ENCODE results near the gene IMPA2. TPM values are rescaled to one million over a fixed set of nuclear protein-coding genes. Genes with fewer than 3 reads are reported as not detected.

Gene IMPA2
- total and polyA plus RNA-seq, 3 donors from 2014 or later = 16.6 to 21.3 (median 16.7) TPM

DNA sequence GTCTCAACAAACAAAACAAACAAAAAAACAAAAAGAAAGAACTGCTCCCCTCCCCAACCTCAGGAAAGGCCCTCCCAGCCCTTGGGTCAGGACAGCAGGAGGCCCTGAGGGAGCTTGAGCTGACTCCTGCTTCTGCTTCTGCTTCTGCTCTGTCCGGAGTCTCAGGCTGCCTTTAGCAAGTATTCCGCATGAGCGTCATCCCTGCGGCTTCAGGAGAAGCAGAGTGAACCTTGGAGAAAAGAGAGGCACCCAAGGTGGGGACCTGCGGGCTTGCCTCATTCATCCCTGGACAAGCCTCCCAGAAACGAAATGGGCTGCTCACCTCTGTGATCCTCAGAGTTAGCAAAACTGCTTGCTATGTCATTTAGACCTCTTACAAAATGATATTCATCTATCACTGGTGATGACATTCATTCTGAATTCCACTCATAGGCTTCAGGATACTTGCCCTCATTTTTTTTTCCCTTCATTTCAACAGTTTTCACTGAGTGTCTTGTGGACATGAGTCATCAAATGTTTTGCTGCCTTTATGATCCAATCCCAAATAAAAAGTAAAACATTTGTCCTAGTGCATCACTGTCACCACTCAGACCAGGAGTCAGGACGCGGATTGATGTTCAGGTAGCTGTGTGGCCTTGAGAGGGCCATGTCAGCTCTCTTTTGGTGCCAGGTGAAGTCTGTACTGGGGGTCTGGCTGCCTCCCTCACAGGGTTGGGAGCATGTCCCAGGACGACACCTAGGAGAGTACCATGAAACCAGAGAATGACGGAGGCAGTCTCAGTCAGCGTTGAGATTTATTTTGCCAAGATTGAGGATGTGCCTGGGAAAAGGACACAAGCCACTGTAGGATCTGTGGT is 51.7 kb downstream of the IMPA2 start:
- H3K27ac ChIP-seq = no peak overlapping the region
- no peak for DNase-seq
- H3K36me3 ChIP-seq (ENCODE audit: low read depth, missing control alignments) = no peaks in the 10 kb centered on the region
- WGBS, 2 donors = 87 to 89% methylated on average over 11 of the region's 11 CpGs
- H3K27me3 ChIP-seq = no peaks in the 10 kb centered on the region
- no peak overlapping the region for H3K4me3 ChIP-seq
- intact Hi-C loops (cut with DNase I; ENCODE audit: low total_unique reads) = no loop called here
- no peaks in the 10 kb centered on the region for H3K9me3 ChIP-seq
- H3K4me1 ChIP-seq = no peaks in the 10 kb centered on the region
- no peak for TF ChIP-seq POLR2A (IDR thresholded peaks at IDR 0.05)
- TF ChIP-seq, protein P1, sequence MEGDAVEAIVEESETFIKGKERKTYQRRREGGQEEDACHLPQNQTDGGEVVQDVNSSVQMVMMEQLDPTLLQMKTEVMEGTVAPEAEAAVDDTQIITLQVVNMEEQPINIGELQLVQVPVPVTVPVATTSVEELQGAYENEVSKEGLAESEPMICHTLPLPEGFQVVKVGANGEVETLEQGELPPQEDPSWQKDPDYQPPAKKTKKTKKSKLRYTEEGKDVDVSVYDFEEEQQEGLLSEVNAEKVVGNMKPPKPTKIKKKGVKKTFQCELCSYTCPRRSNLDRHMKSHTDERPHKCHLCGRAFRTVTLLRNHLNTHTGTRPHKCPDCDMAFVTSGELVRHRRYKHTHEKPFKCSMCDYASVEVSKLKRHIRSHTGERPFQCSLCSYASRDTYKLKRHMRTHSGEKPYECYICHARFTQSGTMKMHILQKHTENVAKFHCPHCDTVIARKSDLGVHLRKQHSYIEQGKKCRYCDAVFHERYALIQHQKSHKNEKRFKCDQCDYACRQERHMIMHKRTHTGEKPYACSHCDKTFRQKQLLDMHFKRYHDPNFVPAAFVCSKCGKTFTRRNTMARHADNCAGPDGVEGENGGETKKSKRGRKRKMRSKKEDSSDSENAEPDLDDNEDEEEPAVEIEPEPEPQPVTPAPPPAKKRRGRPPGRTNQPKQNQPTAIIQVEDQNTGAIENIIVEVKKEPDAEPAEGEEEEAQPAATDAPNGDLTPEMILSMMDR (IDR thresholded peaks at IDR 0.05) = no peak

DNA sequence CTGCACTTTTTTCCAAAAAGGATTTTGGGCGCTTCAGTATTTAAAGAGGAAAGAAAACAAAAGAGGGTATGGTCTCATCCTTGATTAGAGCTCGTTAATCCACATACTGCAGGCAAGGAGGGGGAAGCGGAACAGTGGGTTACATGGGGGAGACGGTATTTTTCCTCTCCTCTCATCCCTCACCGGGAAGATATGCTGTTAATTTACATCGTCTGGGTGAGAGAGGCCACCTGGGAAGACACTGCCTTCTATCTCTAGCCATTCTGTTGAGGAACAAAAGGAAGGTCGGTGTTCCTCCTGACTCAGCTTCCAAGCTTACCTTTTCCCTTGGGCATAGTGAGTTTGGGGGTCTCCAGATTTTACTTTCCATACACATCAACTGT is 52.3 kb downstream of the IMPA2 start:
- 70 to 75% methylated on average over 7 of the region's 7 CpGs for WGBS, 2 donors
- TF ChIP-seq, protein P1 (IDR thresholded peaks at IDR 0.05) = no peak
- TF ChIP-seq POLR2A (IDR thresholded peaks at IDR 0.05) = no peak
- no peaks in the 10 kb centered on the region for H3K36me3 ChIP-seq (ENCODE audit: low read depth, missing control alignments)
- no peak overlapping the region for H3K27ac ChIP-seq
- no peaks in the 10 kb centered on the region for H3K27me3 ChIP-seq
- H3K4me1 ChIP-seq = peaks cover 3% of the 10 kb centered on the region
- no peak overlapping the region for H3K4me3 ChIP-seq
- intact Hi-C loops (cut with DNase I; ENCODE audit: low total_unique reads) = no loop called here
- H3K9me3 ChIP-seq = no peaks in the 10 kb centered on the region
- no peak for DNase-seq

DNA sequence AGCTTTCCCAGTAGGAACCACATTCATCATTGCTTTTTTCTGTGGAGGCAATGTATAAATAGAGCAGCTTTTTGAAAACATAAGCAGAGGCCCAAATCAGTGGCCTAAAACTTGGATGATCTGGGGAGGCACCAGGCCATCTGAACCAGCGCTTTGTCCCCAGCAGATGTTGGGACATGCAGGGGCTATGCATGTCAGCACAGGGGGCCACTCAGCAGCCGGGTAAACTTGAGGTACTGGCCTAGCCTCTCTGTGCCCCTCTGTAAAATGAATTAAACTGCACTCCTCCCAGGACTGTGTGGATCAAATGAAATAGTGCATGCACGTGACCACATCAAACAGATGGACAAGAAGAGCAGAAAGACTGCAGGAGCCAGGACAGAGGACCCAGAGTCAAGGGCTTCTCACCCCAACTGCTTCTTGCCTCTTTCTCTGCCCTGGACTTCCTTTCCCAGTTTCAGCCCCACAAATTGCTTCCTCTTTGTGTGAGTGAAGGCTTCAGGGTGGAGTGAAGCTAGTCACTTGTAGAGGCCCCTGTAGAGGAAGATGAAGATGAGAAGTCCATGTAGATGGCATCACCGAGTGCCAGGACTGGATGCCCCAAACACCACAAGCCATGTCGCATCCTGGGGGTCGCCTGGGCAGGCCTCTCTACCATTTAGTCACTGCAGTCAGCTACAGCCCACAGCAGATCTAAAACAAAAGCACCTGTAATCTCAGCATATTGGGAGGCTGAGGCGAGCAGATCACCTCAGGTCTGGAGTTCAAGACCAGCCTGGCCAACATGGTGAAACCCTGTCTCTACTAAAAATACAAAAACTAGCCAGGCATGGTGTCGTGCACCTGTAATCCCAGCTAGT is 53.2 kb downstream of the IMPA2 start:
- H3K27me3 ChIP-seq = no peaks in the 10 kb centered on the region
- H3K36me3 ChIP-seq (ENCODE audit: low read depth, missing control alignments) = no peaks in the 10 kb centered on the region
- WGBS, 2 donors = 91 to 94% methylated on average over 8 of the region's 8 CpGs
- H3K4me3 ChIP-seq = no peak overlapping the region
- no peaks in the 10 kb centered on the region for H3K9me3 ChIP-seq
- peaks cover 4% of the 10 kb centered on the region for H3K4me1 ChIP-seq
- no peak for TF ChIP-seq POLR2A (IDR thresholded peaks at IDR 0.05)
- TF ChIP-seq, protein P1 (IDR thresholded peaks at IDR 0.05) = no peak
- DNase-seq = no peak
- intact Hi-C loops (cut with DNase I; ENCODE audit: low total_unique reads) = no loop called here
- H3K27ac ChIP-seq = no peak overlapping the region

GRCh38 chr18:12035481-12035880 is 54.2 kb downstream of the IMPA2 start:
- intact Hi-C loops (cut with DNase I; ENCODE audit: low total_unique reads) = no loop called here
- Histone ChIP-seq H3K4me3 (no peak overlapping the region), H3K4me1 (peaks cover 4% of the 10 kb centered on the region), H3K9me3 (no peaks in the 10 kb centered on the region), H3K36me3 (ENCODE audit: low read depth, missing control alignments) (no peaks in the 10 kb centered on the region), H3K27ac (no peak overlapping the region), H3K27me3 (no peaks in the 10 kb centered on the region)
- DNase-seq = no peak
- 80% methylated on average over 6 of the region's 6 CpGs for WGBS, 2 donors
- TF ChIP-seq, protein P1 (IDR thresholded peaks at IDR 0.05) = no peak
- no peak for TF ChIP-seq POLR2A (IDR thresholded peaks at IDR 0.05)

All from testis (tissue), 3 donors.